NCI-H226 (cell line): ENCODE measurements around the gene WDR45B.
"Not testable (repeated sequence)": the region's sequence is repeated elsewhere in the genome, so short reads cannot be mapped to it uniquely, and the experiment has no call there.

Experiments
- DNase-seq: peaks from one replicate; pipeline ENCODE4 v3.0.0-alpha.2; 2015

WDR45B gene

DNA sequence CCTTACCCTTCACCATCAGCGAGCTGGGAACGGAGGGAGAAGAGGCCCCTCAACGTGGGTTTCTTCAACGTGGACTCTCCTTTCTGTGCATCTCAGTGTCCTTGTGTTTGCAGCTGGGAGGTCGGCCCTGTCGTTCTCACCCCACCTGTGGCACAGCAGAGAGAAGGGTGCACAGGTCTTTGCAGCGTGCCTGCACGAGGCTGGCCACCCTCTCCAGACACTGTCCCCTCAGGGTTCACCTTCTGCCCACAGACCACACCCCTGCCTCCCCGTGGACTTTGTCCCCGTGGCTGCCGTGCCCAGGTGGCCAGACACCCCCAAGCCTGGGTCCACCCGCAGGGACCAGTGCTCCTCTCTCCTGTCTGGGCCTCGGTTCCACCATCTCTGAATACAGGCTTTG, 7.3 kb upstream of the WDR45B start:
- DNase-seq = no peak

DNA sequence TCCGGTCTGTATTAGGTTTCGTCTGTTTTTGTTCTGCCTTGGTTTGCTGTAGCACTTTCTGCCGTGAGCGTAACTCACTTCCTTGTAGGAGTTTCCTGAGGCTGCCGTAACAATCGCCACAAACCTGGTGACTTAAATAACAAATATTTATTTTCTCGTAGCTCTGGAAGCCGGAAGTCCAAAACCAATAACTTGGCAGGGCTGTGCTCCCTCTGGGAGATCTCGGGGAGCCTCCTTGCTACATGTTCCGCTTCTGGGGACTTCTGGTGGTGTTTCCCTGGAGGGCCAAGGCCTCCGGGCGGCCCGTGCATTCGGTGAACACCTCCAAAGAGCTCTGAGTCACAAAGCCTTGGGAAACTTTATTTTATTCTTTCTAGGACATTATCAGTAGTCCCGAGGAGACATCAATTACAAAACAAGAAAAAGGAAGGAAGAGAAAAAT, 6.8 kb upstream of the WDR45B start:
- DNase-seq = no peak

DNA sequence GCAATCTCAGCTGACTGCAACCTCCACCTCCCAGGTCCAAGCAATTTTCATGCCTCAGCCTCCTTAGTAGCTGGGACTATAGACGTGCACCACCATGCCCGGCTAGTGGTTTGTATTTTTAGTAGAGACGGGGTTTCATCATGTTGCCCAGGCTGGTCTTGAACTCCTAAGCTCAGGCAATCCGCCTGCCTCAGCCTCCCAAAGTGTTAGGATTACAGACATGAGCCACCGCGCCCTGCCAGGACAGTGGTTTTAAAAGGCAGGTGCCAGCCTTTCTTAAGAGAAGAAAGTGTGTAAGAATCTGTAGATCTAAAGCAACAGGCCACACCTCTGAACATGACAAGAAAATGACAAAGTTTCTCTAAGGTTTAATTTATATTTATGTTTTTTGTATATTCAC, 6.4 kb upstream of the WDR45B start:
- DNase-seq = not testable (repeated sequence)

DNA sequence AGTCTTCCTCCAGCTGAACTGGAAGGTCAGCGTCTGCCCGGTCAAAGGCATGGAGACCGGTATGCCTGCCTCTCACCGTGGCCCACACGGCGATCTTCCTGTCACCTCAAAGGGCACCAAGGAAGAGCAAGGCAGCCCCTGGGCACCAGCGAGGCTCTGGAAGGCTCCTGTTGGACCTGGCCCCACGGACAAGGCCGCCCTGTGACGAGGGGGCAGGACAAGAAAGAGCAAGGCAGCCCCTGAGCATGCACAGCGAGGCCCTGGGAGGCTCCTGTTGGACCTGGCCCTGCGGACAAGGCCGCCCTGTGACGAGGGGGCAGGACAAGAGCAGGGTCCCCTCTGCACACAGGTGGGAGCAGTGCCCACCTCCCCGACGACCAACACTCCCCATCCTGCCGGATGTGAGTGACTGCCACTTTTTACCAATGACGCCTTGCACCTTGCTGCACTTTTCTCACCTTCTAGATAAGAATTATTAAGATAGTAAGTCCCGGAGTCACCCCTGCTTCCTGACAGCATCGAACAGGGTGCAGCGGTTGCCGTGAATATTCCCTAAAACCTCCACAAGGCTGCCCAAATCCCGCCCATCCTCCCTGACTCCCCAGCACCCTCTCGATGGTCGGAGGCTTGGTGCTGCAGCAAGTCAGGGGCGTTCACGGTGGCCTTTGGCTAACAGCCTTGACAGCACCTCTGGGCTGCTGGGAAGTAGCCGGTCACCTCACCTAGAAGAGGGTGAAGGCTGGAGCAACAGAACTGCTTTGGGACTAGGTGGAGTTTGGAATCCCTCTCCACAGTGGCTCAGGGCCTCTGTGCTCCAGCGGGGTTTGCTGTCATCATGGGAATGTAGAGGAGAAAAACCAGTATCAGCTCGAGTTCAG, 5.6 kb upstream of the WDR45B start:
- DNase-seq = no peak

DNA sequence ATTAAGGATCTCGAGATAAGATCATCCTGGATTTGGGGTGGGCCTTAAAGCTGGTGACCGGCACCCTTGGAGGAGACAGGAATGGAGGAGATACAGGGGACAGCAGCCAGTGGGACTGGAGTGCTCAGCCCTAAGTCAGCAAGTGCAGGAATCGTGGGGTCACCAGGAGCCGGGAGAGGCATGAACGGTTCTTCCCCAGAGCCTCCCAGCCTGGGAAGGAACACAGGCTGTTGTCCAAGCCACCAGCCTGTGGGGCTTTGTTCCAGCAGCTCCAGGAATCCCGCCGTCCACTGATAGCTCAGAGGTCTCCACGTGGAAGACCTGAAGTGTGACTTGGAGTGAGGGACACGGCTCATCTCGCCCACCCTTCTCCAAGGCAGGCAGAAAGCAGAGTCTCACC, 2.5 kb upstream of the WDR45B start:
- no peak for DNase-seq

DNA sequence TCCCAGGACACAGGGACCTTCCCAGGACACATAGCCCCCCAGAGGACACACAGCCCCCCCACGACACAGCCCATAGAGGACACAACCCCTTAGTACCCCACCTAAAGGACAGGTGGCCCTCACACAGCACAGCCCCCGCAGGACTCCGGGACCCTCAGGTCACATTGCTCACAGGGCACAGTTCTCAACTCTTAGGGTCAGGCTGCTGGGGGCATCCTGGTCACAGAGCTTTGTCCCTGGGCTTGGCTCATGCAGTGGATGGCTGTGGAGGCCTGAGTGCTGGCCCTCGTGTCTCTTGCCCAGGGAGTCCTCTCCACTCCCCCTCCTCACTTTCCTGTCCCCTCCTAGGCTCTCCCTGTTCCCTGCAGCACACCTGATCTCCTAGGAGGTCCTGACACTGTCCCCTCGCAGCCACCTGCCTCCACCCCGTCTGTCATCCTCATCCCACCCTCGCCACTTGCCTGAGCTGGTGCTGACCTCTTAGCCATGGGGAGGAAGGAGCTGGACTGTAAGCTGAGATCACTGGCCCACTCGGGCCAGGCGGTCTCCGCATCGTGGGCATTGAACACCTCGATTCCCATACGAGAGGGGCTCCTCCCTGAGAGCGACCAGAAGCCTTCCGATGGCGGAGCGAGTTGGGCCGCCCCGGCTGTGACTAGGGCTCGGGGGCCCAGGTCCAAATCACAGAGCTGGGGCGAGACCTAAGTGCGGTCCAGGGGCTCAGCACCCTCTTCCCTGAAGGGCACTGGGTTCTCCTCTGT, 1.4 kb upstream of the WDR45B start:
- no peak for DNase-seq

DNA sequence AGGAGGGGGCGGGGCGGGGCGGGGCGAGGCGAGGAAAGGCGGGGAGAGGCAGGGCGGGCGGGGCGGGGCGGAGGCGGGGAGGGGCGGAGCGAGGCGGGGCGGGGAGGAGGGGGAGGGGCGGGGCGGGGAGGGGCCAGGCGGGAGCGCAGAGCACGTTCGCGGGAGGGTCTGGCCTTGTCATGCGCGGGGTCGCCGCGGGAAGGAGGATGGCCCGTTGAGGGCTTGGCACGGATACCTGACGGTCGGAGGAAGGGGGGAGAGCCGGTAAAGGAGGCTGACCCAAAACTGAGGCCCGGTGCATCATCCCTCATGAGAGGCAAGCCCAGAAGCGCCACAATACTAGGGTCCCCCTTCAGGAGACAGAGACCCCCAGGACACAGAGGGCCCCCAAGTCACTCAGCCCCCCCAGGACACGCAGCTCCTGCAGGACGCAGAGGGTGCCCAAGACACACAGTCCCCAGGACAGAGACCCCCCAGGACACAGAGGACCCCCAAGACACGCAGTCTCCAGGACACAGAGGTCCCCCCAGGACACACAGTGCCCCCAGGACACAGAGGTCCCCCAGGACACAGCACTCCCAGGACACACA, 593 bp upstream of the WDR45B start:
- no peak for DNase-seq

DNA sequence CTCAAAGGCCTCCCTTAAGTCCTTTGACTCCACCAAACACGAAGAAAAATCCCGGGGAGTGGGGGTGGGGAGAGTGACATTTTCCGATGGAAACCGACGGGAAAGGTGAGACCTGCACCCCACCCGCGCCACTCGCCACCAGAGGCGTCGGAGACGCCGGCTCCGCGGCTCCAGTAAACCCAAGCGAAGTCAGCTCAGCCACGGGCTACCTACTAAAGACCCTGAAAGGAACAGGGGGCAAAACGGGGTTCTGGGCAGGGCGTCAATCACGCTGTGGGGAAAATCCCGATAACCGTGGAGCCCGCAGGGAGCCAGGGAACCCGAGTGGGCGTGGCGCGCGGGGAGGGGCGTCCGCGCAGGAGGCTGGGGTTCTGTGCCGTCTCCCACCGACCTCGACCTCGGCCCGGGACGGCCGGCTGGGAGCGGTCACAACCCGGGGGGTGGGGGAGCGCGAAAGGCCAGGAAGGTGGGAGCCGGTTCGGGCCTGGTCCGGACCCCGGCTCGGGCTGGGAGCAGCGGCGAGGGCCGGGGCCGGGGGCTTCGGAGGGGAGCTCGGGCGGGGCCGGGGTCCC, 565 bp downstream of the WDR45B start:
- no peak for DNase-seq

DNA sequence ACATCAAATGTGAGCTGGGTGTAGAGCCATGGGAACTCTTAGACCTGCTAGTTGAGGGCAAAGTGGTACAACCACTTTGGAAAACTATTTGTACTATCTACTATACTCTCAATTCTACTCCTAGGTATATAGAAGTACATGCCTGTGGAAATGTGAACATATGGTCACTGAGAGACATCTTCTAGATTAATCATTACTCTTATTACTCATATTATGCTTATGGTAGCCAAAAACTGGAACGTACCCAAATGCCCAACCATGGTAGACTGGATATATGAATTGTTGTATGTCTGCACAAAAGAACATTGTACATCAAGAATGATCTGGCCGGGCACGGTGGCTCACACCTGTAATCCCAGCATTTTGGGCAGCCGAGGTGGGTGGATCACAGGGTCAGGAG, 2.7 kb downstream of the WDR45B start:
- no peak for DNase-seq

DNA sequence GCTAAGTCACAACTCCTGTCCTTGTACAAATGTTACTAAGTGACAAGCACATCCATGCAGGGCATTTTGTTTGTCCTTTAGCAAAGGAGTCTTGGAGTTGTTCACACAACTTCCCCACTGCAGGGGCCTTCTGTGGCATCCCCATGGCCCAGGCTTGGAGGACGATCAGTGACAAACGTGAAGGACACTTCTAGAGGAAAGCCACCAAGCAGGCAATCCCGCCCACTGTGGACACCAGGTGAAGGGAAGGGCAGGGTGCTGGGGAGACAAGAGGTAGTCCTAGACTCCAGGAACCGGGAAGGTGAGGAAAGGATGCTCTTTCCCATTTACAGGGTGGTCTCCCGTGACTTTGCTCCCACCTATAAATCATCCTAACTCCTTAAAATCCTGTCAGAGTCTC, 4.1 kb downstream of the WDR45B start:
- no peak for DNase-seq

DNA sequence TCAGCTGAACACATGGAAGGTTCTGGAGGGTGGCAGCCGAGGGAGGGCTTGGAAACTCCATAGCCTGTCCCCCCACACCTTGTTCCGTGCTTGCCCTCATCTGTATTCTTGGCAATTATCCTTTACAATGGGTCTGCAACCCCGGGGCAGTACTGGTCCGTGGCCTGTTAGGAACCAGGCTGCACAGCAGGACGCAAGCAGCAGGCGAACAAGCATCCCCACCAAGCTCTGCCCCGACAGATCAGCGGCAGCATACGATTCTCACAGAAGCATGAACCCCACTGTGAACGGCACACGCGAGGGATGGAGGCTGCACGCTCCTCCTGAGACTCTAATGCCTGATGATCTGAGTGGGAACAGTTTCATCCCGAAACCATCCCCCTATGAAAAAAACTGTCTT, 6.2 kb downstream of the WDR45B start:
- no peak for DNase-seq

DNA sequence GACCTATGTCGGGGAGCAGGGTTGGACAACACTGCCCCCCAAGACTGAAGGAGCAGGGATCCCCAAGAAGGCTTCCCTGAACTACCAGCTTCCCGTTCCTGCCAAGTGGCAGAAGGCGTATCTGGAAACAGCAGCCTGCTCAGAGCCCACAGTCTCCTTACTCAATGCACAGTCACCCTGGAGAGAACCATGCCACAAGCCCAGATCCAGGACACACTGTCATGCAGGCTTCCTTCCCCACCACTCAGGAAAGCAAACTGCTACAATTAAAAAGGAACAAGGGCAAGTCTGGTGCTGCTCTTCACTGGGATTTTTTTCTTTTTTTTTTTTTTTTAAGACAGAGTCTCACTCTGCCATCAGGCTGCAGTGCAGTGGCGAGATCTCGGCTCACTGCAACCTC, 8.2 kb downstream of the WDR45B start:
- no peak for DNase-seq

DNA sequence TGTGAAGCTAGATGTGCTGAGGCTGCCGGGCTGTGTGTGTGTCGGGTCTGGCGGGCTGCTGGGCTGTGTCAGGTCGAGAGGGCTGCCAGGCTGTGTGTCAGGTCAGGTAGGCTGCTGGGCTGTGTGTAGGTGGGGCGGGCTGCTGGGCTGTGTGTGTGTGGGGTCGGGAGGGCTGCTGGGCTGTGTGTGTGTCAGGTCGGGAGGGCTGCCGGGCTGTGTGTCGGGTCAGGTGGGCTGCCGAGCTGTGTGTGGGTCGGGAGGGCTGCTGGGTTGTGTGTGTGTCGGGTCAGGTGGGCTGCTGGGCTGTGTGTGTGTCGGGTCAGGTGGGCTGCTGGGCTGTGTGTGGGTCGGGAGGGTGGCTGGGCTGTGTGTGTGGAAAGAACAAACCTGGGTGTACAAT, 8.6 kb downstream of the WDR45B start:
- DNase-seq = no peak

DNA sequence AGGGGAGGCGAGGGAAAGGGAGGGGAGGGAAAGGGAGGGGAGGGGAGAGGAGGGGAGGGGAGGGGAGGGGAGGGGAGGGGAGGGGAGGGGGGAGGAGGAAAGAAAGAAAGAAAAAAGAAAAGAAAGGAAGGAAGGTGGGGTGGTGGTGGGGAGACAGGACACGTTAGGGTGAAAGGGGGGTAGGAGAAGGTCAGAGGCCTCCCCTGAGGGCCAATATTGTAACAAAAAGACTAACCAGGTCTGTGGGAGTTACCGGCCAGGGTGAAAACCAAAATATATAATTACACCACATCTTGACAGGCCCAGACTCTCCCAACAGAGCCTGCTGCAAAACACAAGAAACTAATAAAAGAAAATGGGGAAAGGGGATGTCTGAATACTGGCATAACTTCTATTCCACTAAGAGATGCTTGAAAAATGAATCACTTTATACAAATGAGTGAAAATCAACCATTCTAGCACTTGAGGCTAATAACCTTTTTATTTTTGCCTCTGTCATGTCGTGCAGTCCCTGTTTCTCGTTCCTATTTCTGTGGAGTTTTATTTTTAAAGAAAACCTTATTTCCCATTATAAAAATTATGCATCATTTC, 10.0 kb downstream of the WDR45B start:
- no peak for DNase-seq

DNA sequence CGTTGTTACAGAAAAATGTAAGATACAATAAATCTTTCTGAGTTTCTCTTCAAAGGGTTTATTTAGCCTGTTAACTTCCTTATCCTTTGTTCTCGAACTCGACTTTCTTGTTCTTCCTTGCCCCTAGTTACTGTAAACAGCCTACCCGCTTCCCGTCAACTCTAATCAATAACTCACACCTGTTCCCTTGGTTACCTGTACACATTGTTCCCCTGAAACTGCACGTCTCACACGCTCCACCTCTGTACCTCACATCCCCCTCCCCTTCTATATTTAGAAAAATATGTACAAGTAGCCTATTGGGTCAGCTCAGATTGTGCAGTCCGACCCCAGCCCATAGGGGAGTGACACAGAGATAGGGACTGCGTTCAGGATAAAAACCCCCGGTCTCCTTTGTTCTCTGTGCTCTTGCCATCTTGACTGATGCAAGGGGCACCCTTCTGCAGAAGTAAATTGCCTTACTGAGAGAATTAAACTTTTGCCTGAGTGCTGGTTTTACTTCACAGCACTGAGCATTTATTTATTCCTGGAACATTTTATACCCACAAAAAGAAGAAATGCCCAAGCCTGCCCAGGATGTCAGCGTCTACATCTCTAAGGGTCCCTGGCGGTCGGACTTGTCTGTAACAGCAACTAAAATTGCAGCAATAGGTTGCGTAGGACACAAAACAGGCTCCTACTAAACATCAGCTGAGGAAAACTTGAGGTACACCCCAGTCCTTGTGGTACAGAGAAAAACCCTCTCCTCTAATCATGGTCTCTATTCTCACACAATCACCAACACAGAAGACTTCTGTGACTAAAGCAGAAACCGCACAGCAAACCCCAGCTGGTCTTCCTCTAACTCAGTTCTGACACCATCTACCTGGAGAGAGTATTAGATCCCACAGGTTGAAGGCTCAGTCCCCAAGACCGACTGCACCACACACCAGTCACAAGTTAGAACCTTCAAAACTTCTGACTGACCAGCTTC, 11.3 kb downstream of the WDR45B start:
- no peak for DNase-seq

DNA sequence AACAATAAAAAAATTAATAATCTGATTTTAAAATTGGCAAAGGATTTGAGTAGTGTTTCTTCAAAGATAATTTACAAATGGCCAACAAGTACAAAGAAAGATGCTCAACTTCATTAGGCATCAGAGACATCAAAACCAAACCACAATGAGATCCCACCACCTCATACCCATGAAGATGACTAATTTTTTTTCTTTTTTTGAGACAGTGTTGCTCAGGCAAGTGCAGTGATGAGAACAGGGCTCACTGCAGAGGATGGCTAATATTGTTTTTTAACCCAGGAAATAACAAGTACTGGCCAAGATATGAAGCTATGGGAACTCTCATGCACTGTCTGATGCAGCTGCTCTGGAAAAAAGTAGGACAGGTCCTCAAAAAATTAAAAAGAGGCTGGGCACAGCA, 14.9 kb downstream of the WDR45B start:
- DNase-seq = no peak

DNA sequence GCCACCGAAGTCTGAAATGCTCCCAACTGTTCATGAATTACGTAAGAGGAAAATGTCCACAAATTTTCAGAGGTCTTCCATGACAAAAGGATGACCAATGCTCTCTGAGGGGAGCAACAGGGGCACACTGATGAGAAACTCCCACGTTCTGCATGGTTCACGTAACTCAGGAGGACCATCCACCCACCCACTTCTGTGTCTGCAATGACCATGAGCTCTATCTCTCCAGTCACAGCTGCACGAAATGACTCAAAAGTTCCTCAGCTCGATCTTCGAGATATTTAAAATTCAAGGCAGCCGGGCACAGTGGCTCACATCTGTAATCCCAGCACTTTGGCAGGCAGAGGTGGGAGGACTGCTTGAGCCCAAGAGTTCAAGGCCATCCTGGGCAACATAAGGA, 15.8 kb downstream of the WDR45B start:
- no peak for DNase-seq

DNA sequence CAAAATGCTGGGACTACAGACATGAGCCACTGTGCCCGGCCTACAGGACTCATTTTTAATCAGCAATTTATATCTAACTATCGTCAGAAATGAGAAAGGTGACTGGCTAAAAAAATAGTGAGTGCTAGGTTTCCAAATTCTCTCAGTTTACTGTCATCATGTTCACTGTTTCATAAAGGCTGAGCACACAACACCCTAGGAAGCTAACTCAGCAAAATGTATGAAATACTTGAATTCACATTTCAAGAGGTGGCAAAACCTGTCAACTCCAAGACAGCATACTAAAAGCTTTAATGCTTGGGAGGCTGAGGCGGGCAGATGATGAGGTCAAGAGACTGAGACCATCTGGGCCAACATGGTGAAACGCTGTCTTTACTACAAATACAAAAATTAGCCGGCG, 16.7 kb downstream of the WDR45B start:
- no peak for DNase-seq

DNA sequence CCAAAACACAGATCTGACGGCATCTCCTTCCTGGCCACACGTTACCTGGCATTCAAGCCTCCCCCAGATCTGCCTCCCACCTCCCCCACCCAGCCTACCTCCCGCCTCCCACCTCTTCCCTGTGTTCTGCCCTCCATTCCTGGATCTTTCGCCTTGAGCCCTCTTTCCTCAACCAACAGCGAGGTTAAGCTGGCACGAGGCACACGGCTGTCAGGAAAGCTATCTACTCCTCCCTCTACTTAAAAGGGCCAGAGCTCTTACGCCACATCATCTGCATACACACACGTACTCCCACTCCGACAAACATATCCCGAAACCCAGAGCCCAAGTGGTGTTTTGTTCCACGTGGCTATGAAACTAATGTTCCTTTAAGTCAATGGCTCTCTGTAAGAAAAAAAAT, 18.0 kb downstream of the WDR45B start:
- no peak for DNase-seq

DNA sequence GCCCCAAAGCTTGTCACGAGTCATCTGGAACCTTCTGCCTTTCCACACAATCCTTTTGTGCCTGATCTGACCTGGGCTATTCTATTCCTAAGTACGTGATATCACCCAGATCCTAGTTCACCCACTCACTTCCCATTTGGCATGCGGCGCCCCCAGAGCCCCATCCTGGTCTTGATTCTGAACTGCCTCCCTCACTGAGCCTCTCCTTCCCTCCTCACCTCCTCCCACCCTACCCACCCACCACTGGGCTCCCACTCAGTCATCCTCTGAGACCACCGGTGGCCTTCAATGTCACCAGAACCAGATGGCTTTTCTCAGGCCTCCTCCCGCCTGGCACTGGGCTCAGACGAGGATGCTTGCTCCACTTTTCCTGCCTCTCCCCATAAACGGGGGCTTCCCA, 18.5 kb downstream of the WDR45B start:
- DNase-seq = no peak

DNA sequence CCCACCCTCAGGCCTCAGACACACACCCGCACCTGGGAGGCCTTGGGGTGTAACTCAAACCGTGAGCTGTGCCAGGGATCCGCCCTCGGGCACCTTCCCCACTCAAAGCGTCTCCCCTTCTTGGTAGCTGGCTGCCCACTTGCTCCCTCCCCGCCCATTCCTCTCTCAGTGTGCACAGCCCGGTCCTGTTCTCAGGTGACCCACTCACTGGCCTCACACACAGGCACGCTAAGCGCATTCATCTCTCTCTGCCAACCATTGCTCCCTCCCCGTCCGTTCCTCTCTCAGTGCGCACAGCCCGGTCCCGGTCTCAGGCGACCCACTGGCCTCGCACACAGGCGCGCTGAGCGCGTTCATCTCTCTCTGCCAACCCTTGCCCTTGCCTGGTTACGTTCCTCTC, 20.8 kb downstream of the WDR45B start:
- no peak for DNase-seq

DNA sequence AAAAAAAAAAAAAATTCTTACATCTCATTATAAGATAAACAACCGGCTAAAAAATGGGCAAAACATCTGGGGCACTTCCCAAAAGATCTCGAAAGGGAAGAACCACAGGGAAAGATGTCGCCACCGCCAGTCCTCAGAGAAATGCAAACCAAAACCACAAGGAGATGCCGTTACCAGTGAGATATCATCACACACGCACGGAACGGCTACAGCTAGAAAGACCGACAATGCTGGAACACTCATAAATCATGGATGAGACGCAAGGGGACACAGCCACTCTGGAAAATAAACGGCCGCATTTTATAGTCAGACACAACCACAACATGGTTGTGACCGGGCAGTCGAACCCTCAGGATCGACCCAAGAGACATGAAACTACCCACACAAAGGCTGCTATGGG, 24.5 kb downstream of the WDR45B start:
- DNase-seq = no peak
